Body of pancreas (tissue), 4 donors: ENCODE measurements around the gene ADTRP.

Experiments used
- POLR2A ChIP-seq, 3 donors: fragments of 450-650 bp; IDR thresholded peaks; one replicate each; pipeline ENCODE4 v1.6.1; 2016; ENCODE audit warnings: antibody characterized with exemption in 3 of 3, mild to moderate bottlenecking in 2 of 3
- TF ChIP-seq, protein P1 (sequence below), 7 experiments: fragments of 450-650 bp in 4 of 7; fragments of 200-600 bp in 3 of 7; sonication (generic) in 3 of 7; IDR thresholded peaks; one replicate each; pipeline ENCODE4 v1.5.1; 2016 to 2019; ENCODE audit warnings: antibody characterized with exemption in 7 of 7

DNA sequence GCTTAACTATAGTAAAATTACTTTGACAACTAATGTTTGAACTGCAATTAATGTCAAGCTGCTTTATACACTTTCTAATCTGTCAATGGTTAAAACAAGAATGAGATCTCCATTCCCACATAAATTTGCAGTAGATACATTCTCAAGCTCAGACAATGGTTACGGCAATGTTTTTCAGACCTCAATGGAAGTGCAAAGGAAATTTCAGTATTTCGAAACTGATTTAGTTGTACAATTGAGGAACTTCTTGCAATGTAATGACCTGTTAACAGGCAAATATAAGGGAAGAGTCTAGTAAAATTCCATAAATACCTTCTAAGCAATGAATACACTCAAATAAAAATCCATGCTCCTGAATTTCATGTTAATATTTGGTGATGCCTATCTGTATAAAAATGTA is 94.7 kb downstream of the ADTRP start:
- TF ChIP-seq, protein P1, sequence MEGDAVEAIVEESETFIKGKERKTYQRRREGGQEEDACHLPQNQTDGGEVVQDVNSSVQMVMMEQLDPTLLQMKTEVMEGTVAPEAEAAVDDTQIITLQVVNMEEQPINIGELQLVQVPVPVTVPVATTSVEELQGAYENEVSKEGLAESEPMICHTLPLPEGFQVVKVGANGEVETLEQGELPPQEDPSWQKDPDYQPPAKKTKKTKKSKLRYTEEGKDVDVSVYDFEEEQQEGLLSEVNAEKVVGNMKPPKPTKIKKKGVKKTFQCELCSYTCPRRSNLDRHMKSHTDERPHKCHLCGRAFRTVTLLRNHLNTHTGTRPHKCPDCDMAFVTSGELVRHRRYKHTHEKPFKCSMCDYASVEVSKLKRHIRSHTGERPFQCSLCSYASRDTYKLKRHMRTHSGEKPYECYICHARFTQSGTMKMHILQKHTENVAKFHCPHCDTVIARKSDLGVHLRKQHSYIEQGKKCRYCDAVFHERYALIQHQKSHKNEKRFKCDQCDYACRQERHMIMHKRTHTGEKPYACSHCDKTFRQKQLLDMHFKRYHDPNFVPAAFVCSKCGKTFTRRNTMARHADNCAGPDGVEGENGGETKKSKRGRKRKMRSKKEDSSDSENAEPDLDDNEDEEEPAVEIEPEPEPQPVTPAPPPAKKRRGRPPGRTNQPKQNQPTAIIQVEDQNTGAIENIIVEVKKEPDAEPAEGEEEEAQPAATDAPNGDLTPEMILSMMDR (IDR thresholded peaks at IDR 0.05) = no peak
- no peak for TF ChIP-seq POLR2A (IDR thresholded peaks at IDR 0.05)
